BJ (cell line): ENCODE results near the gene RERGL. TPM values are rescaled to one million over a fixed set of nuclear protein-coding genes. Genes with fewer than 3 reads are reported as not detected.

ENCODE experiments used
- CTCF ChIA-PET: fragments of 350-600 bp; formaldehyde crosslinking; extraction: SDS; loops from one replicate; lab custom pipeline; 2021; ENCODE audit warnings: antibody characterized with exemption, inconsistent platforms; lab: Yijun Ruan, JAX
- POLR2A ChIA-PET: fragments of 300-600 bp; sonication (Branson Sonifier 250); formaldehyde crosslinking; extraction: SDS; loops from one replicate; lab custom pipeline; 2021; ENCODE audit warnings: antibody characterized with exemption; lab: Charles Lee
- DNase-seq: peaks from one replicate; pipeline ENCODE4 v3.0.0-alpha.2; 2011; ENCODE audit warnings: low read depth
- H3K27me3 ChIP-seq: 2 replicates; pipeline ENCODE4 v1.6.0; 2011; ENCODE audit warnings: low read length; ENCODE audit not compliant: control insufficient read depth, insufficient read depth
- H3K36me3 ChIP-seq: 2 replicates; pipeline ENCODE4 v1.5.1; 2011; ENCODE audit warnings: low read length; ENCODE audit not compliant: control insufficient read depth, insufficient read depth
- H3K4me3 ChIP-seq: 2 replicates; pipeline ENCODE4 v1.5.1; 2011; ENCODE audit warnings: low read depth, mild to moderate bottlenecking, control low read depth, low read length
- polyA minus RNA-seq: library from RNA; depleted of rRNA, polyadenylated mRNA; stranded (reverse); fragments of >200 nt; gene quantifications from 2 replicates; pipeline ENCODE4 v1.2.3, GENCODE V29; 2011; rRNA and poly(A)+ RNA removed
- polyA plus RNA-seq: library from polyadenylated mRNA; depleted of rRNA; stranded (reverse); fragments of >200 nt; gene quantifications from 2 replicates; pipeline ENCODE4 v1.2.3, GENCODE V29; 2011; rRNA removed
- TF ChIP-seq, protein P1 (sequence below): IDR thresholded peaks from 2 replicates; pipeline ENCODE4 v1.5.1; 2011; ENCODE audit warnings: low read depth, mild to moderate bottlenecking, control low read depth, inconsistent platforms, low read length, moderate library complexity; ENCODE audit not compliant: insufficient read depth

RERGL gene, protein sequence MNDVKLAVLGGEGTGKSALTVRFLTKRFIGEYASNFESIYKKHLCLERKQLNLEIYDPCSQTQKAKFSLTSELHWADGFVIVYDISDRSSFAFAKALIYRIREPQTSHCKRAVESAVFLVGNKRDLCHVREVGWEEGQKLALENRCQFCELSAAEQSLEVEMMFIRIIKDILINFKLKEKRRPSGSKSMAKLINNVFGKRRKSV
- polyA plus RNA-seq (0.21 TPM in 1 of 2 replicates, not detected in the other), polyA minus RNA-seq (not detected in 2 replicates)

DNA sequence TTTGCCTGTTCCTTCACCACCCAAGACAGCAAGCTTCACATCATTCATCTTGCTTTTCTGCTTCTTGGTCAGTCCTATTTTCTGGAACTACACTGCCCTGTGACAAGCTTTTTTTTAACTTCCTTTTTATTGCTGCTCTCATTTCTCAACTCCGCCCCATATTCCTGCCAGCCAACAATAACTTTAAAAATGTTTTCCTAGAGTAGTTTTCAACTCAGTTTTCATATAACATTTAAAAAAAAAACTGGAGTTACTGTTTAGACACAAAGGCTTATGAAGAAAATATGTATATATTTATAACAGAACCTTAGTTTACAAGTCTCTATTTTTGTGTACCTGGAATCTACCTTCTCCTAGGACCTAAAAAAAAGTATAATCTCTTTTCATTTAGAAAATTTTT lies at the start of gene RERGL:
RERGL (minus strand) TSS at position 101 of the 400 bp plus-strand sequence; CDS start at position 48, 53 bp downstream.
- Histone ChIP-seq H3K4me3 (no peak within 1 kb of the TSS), H3K36me3 (no peaks in the 10 kb centered on the region), H3K27me3 (no peaks in the 10 kb centered on the region)
- CTCF ChIA-PET = no interaction called here
- POLR2A ChIA-PET = no interaction called here
- DNase-seq = no peak
- TF ChIP-seq, protein P1, sequence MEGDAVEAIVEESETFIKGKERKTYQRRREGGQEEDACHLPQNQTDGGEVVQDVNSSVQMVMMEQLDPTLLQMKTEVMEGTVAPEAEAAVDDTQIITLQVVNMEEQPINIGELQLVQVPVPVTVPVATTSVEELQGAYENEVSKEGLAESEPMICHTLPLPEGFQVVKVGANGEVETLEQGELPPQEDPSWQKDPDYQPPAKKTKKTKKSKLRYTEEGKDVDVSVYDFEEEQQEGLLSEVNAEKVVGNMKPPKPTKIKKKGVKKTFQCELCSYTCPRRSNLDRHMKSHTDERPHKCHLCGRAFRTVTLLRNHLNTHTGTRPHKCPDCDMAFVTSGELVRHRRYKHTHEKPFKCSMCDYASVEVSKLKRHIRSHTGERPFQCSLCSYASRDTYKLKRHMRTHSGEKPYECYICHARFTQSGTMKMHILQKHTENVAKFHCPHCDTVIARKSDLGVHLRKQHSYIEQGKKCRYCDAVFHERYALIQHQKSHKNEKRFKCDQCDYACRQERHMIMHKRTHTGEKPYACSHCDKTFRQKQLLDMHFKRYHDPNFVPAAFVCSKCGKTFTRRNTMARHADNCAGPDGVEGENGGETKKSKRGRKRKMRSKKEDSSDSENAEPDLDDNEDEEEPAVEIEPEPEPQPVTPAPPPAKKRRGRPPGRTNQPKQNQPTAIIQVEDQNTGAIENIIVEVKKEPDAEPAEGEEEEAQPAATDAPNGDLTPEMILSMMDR = no peak

DNA sequence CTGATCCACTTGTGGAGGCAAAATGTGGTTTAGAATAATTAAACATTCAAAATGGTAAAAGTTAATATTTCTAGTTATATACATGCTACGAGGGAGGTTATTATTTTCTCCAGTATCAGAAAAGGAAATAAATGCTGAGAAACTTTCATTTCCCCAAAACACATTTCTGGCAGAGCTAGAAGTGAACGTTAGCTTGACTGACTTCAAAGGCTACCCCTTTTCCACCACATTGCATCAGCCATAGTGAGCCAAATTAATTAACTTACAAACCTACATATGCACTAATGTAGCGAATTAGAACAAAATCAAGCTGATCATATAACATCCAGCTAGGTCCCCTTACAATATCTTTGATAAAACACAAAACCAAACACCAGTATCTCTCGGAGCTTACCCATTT lies 49.3 kb upstream of the RERGL start:
- ChIA-PET CTCF (interaction anchor here (1.1 to 2.0 kb wide), 2 partner anchors 8 to 15 kb away, joined by 3 to 6 read pairs; no protein-coding TSS in a partner anchor), POLR2A (no interaction called here)
- H3K27me3 ChIP-seq = no peaks in the 10 kb centered on the region
- no peak overlapping the region for H3K4me3 ChIP-seq
- H3K36me3 ChIP-seq = no peaks in the 10 kb centered on the region
- DNase-seq = no peak
- TF ChIP-seq, protein P1 = no peak

DNA sequence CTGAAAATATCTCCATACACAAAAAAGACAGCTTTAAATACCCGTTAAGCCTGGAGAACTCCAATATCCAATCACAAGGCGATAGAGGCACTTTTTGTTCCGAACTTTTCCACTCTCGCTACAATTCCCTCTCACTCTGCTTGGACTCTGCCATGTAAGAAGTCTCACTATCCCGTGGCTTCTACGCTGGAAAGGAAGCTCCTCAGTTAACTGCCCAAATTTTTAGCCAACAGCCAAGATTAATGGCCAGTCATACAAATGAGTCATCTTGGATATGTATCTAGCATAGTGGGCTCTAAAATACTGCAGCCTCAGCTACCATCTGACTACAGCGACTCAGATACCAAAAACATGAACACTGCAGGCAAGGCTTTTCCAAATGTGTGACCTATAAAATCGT lies 45.5 kb upstream of the RERGL start:
- Histone ChIP-seq H3K27me3 (no peaks in the 10 kb centered on the region), H3K4me3 (no peak overlapping the region), H3K36me3 (no peaks in the 10 kb centered on the region)
- no peak for DNase-seq
- ChIA-PET CTCF (no interaction called here), POLR2A (no interaction called here)
- TF ChIP-seq, protein P1 = no peak

DNA sequence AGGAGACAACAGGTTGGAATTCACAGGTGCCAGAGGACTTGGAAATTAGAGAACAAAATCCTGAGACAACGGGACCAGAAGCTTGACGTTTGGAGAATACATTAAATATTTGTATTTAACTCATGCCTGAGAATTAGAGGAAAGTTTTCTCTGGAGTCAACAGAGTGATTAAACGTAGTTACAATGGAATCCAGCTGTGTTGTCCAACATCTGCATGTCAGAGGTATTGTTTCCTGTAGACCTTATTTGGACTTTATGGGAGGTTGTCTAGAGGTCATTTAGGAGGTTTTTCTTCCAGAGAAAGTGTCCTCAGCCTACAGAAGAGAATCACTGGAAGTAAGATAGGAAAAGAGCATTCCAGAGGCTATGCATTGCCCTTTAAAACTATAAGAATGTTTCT lies 45.1 kb upstream of the RERGL start:
- H3K4me3 ChIP-seq = no peak overlapping the region
- ChIA-PET POLR2A (no interaction called here), CTCF (no interaction called here)
- H3K27me3 ChIP-seq = no peaks in the 10 kb centered on the region
- no peak for DNase-seq
- TF ChIP-seq, protein P1 = no peak
- no peaks in the 10 kb centered on the region for H3K36me3 ChIP-seq

DNA sequence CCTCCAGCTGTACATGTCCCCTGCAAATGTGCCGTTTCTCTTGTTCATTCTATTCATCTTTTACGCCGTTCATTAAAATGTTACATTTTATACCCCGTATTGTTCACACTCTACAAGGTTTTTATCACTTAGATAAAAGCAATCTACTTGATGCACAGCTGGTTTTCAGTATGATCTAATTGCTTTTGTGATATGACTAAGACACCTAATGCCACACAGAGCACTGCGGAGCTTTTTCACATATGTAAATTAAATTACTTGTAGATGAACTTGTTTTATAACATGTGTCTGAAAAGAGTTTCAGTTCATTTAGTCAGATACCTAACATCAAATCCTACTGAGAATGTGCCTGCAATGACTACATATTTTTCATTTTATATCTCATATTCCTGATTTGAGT lies 40.9 kb upstream of the RERGL start:
- no peaks in the 10 kb centered on the region for H3K36me3 ChIP-seq
- no peaks in the 10 kb centered on the region for H3K27me3 ChIP-seq
- TF ChIP-seq, protein P1 = no peak
- H3K4me3 ChIP-seq = no peak overlapping the region
- ChIA-PET CTCF (interaction anchor here (2.2 kb wide), 1 partner anchor 9 kb away, joined by 6 read pairs; no protein-coding TSS in a partner anchor), POLR2A (no interaction called here)
- DNase-seq = no peak
